A673 (cell line): ENCODE data around the gene GRIK4.

Experiments
- EZH2 ChIP-seq: fragments of 200-600 bp; sonication (generic); IDR thresholded peaks from 2 replicates; pipeline ENCODE4 v1.6.1; 2017; ENCODE audit warnings: borderline replicate concordance, low read depth, mild to moderate bottlenecking, mixed read lengths, antibody characterized with exemption, low read length; ENCODE audit not compliant: poor library complexity, severe bottlenecking
- TF ChIP-seq, protein P1 (sequence below): fragments of 300-800, 200-600 bp; sonication (generic); conservative IDR thresholded peaks from 2 replicates; pipeline ENCODE4 v1.5.1; 2017; ENCODE audit warnings: low read depth, mild to moderate bottlenecking, antibody characterized with exemption, low read length, moderate library complexity, mixed read lengths

DNA sequence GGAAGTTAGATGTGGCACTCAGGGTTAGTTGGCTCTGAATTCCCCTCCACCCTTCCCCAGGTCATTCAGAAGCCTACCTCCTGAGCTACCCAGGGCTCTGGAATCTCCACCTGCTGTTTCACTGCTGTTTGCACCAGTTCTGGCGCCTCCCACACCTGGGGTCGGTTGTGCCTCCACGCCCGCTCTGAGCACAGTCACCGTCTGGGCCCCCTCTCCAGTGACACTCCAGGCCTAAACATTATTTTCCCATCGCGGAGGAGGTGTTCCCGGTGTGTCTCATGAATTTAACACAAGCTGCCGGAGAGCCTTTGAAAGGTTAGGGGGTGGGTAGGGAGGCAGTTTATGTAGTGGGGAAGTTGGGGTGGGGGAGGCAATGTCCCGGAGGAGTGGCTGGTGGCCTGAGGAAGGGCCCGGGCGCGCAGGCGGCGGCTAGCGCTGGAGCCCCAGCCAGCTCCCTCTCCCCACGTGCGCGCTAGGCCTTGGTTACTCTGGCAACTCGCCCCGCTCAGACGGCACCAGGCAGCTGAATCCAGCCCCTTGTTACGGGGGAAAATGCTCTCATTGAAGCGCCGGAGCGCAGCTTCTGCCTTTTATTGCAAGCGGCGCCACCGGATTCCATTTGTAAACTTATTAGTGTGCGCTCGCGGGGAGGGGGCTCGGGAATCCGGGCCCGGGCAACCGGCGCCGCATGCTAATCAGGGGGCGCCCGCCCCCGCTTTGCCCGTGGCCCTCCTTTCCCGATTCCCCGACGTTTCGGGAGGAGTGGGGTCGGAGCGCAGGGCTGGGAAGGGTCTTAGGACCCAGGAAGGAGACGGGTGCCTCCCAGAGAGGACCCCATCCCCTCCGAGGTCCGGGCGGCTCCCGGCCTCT is 52.4 kb downstream of the GRIK4 start:
- TF ChIP-seq, protein P1, sequence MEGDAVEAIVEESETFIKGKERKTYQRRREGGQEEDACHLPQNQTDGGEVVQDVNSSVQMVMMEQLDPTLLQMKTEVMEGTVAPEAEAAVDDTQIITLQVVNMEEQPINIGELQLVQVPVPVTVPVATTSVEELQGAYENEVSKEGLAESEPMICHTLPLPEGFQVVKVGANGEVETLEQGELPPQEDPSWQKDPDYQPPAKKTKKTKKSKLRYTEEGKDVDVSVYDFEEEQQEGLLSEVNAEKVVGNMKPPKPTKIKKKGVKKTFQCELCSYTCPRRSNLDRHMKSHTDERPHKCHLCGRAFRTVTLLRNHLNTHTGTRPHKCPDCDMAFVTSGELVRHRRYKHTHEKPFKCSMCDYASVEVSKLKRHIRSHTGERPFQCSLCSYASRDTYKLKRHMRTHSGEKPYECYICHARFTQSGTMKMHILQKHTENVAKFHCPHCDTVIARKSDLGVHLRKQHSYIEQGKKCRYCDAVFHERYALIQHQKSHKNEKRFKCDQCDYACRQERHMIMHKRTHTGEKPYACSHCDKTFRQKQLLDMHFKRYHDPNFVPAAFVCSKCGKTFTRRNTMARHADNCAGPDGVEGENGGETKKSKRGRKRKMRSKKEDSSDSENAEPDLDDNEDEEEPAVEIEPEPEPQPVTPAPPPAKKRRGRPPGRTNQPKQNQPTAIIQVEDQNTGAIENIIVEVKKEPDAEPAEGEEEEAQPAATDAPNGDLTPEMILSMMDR: no peak
- TF ChIP-seq EZH2: peak; percentile 52
